ENCODE measurements around the gene E2F1.

E2F1 gene

GRCh38 chr20:33669873-33670640 is 16.1 kb downstream of the E2F1 start:
- no peak for DNase-seq

- no peak for DNase-seq
Observed at GRCh38 chr20:33669224-33669623, 17.0 kb downstream of the E2F1 start.

GRCh38 chr20:33668466-33669155 is 17.6 kb downstream of the E2F1 start:
- DNase-seq: no peak

GRCh38 chr20:33667676-33668465 is 18.3 kb downstream of the E2F1 start:
- peak; percentile 26 for DNase-seq

DNA sequence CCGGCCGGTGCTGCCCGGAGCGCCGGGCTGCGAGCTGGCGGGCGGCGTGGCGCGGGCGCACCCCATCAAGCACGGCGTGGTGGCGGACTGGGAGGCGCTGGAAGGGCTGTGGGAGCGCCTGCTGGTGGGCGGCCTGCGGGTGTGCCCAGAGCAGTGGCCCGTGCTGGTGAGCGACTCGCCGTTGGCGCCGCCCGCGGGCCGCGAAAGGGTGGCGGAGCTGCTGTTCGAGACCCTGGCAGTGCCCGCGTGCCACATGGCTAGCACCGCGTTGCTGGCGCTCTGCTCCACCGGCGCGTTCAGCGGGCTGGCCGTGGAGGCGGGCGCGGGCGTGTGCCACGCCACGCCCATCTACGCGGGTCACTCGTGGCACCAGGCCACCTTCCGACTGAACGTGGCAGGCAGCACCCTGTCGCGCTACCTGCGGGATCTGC is 18.9 kb downstream of the E2F1 start:
- DNase-seq: no peak

- peak; percentile 85 for DNase-seq
Observed at GRCh38 chr20:33666293-33667244, 19.6 kb downstream of the E2F1 start, which contains the start of gene ACTL10. TSS of gene ACTL10 (plus strand) at chr20:33666943. CDS start at chr20:33667498, 555 bp downstream.

- no peak for DNase-seq
Observed at GRCh38 chr20:33664762-33665144, 21.4 kb downstream of the E2F1 start.

GRCh38 chr20:33664085-33664761 is 22.0 kb downstream of the E2F1 start:
- DNase-seq: no peak

- peak; percentile 47 for DNase-seq
Observed at GRCh38 chr20:33663161-33664084, 22.8 kb downstream of the E2F1 start.

DNA sequence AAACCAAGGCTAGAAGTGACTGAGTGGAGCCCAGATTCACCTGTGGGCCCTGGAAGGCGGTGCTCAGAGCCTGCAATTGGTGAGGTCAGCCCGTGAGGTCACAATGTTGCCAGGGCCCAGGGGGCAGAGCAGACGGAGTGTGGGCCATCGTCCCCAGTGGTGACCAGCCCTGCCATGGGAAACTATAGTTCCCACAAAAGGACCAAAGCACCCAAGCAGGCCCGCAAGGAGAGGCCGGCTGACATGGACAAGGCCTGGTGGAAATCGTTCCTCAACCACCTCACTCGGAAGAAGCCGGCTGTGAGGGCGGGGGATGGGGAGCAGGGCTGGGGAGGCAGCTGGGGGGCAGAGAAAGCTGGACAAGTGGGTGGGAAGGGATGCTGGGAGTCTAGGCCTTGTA is 24.0 kb downstream of the E2F1 start, which contains the start of gene C20orf144:
C20orf144 (plus strand) TSS at position 156 of the 400 bp plus-strand sequence; CDS start at position 175, 19 bp downstream.
- no peak for DNase-seq

DNA sequence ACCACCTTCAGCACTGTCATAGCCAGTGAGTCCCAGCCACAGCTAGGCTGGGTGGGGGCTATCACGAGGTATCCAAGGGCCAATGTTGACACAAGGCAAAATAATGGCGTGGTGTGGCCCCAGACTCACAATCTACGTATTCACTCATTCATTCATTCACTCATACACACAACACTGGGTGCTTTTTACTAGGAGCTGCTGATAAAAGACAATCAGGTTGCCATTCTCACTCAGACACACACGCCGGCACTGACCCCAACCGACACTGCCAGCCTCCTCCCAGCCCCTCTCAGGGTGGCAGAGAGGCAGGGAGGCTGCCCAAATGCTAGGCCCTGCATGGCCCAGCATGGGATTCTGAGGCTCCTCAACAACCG is 25.5 kb downstream of the E2F1 start:
- DNase-seq: no peak

DNA sequence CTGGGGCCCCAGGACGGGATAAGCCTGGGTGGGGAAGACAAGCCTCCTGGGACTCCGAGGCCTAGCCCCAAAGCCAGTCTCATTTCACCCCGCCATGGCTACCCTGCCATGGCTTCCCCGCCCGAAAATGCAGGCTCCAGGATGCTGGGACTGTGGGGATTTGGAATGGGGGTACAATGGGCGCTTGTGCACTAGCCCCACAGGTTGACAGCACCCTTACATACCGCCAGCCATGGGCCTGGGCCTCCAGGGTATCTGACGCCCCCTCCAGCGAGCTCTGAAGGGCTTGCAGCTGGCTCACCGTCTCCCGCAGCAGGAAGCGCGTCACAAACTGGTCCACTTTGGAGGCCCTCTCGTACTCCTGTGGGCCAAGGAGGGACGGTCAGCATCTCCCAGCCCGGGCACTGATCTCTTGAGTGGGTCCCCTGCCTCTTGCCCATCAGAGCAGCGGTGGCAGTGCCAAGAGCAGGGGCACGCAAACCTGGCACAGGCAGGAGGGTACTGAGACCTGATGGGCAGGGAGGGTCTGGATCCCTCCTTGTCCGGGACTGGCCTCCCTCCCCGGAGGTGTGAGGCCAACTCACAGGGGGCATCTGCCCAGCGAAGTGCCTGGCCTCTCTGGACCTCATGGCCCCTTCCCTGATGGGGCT is 26.0 kb downstream of the E2F1 start:
- DNase-seq: no peak

DNA sequence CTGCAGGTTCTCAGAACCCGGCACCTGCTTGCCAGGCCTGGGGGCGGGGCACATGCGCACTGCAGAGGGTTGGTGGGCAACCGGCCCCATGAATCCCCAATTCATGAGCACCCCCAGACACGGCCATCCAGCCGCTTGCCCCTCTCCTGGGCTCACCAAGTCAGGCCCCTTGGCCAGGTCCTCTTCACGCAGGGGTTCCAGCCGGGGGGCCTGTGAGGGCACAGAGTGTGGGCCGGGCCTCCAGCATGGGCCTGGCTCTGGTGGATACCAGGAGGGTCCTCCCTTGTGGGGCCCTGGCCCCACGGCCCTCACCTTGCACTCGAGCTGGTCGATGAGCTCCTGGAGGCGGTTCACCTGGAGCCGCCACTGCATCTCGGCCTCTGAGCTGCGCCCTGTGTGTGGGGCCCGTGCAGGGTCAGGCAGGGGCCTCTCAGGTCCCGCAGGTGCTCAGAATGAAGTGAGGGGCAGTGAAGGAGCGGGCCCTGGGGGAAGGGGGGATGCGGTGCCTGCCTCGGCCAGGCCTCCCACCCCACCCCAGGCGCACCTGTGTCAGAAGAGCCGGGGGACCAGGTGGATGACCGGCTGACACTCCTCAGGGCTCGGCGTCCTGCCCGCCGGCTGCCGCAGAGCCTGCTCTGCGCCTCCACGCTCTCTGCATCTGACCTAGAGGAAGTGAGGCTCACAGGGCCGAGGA is 26.7 kb downstream of the E2F1 start:
- DNase-seq: no peak

GRCh38 chr20:33658929-33659328 is 27.3 kb downstream of the E2F1 start:
- no peak for DNase-seq

GRCh38 chr20:33658510-33658909 is 27.7 kb downstream of the E2F1 start:
- no peak for DNase-seq

GRCh38 chr20:33657704-33658095 is 28.5 kb downstream of the E2F1 start:
- DNase-seq: no peak

DNA sequence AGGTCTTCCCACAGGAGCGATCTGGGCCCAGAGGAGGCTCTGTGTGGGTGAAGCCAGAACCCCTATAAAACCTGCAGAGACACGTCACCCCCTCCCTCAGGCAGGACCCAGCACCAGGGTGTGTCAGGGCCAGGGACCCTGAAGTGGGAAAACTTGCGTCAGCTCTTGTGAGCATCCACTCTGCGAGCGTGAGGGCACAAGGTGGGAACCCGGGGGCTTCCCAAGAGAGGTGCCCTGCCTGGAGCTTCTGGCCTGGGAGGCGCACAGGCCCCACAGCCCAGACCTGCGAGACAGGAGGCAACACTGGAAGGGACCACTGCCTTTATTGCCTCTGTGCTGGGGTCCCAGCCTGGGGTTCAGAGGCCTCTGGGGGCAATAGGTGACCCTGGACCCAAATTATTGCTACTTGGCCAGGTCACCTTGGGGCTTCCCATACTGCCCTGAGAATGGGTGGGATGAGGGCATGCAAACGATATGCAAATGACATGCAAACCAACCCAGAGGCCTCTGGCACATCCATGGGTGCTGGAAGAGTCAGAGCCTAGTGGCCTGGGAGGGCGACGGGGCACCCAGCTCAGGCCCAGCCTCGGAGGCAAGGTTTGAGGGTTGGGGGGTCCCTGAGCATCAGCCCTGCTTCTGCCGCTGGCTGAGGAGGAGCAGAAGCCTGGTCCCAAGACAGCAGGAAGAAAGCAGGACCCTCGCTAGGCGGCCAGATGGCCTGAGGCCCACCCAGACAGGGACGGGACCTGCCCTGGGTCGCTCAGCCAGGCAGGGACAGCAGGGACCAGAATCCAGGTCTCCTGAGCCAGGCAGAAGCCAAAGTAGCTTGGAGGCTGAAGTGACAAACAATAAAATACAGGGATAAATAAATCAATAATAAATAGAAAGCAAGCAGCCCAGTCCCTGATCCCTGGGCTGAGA is 29.1 kb downstream of the E2F1 start:
- DNase-seq: no peak

All from GF-D8 (cell line).